T-helper 2 cell treated with Interferon-gamma antibody and Interleukin-4, amounts not matched to agents 100 ng/mL and 5 ng/mL, for 36 hours (primary cell): Measurements from ENCODE around the gene DIPK1B. TPM values are rescaled to one million over a fixed set of nuclear protein-coding genes. Genes with fewer than 3 reads are reported as not detected.
"Not testable (repeated sequence)": the region's sequence is repeated elsewhere in the genome, so short reads cannot be mapped to it uniquely, and the experiment has no call there.

Experiments
- intact Hi-C: fragments of 100-400 bp; cut with micrococcal nuclease; formaldehyde crosslinking; loops from one replicate; pipeline ENCODE4 v1.15.1; 2023
- total RNA-seq: library from RNA; stranded (reverse); gene quantifications from 2 replicates; pipeline ENCODE4 v1.2.3, GENCODE V29; 2022

The DIPK1B gene
- total RNA-seq, 1 donor from 2014 or later = 1.3 TPM

DNA sequence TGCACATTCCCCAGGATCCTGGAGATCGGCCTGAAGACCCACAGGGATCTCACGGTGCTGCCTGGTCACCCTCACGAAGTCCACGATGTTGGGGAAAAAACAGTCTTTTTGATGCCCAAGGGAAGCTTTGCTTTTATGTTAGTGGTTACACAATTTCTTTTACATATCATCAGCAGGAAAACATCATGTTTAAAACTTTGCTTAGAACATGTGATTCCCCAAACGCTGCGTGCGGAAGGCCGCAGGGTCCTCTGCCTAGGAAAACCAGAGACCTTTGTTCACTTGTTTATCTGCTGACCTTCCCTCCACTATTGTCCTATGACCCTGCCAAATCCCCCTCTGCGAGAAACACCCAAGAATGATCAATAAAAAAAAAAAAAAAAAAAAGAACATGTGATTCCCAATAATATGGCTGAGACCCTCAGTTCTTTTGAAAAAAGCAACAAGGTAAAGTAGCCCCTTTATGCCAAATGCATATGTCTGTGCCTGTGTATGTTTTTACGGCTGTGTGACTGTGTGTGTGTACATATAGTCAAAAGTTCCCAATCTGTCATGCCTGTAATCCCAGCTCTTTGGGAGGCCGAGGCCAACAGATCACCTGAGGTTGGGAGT is 13.6 kb upstream of the DIPK1B start:
- intact Hi-C loops = no loop called here

DNA sequence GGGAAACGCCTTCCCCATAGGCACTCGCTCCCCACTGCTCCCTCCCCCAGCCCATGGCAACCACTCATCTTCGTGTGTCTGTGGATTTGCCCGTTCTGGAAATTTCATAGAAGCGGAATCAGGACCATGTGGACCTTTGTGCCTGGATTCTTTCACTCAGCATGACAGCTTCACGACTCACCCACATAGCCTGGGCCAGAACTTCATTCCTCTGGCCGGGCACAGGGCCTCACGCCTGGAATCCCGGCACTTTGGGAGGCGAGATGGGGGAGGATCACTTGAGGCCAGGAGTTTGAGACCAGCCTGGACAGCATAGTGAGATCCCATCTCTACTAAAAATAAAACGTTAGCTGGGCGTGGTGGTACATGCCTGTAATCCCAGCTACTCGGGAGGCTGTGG is 12.1 kb upstream of the DIPK1B start:
- intact Hi-C loops = no loop called here

DNA sequence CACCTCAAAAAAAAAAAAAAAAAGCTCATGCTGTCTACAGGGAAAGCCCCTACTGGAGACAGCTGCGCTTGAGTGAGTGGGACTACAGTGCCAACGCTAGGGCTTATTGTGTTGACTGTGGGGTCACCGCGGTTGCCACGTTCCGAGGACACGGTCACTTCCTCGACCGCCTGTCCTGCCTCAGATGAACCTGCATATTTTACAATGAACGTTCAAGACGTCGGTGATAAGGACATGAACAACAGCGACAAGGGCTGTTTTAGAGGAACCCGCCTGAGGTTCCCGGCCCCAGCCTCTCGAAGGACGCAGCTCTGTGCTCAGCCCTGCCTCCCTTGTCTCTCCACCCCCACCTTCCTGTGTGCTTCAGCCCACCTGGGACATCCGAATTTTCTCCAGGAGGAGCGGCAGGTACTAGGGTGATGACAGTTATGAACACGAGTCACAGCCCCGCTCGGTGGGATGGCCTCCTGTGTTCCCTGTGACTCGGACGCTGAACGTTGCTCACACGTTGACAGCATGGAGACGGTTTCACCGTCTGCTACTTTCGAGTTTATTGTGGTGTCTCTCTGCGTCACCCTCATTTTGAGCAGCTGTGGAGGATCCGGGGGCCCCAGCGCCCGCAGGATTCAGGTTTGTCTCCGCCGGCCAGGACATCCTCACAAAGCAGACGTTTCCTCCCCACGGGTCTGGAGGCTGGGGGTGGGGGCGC is 11.3 kb upstream of the DIPK1B start:
- intact Hi-C loops = loop anchor here (1.0 kb wide), 1 partner anchor 14 kb away; the partner anchor contains the start of gene AGPAT2

- intact Hi-C loops = loop anchor here (1.0 kb wide), 1 partner anchor 14 kb away; the partner anchor contains the start of gene AGPAT2
Measured at GRCh38 chr9:136701668-136702053, 10.7 kb upstream of the DIPK1B start.

DNA sequence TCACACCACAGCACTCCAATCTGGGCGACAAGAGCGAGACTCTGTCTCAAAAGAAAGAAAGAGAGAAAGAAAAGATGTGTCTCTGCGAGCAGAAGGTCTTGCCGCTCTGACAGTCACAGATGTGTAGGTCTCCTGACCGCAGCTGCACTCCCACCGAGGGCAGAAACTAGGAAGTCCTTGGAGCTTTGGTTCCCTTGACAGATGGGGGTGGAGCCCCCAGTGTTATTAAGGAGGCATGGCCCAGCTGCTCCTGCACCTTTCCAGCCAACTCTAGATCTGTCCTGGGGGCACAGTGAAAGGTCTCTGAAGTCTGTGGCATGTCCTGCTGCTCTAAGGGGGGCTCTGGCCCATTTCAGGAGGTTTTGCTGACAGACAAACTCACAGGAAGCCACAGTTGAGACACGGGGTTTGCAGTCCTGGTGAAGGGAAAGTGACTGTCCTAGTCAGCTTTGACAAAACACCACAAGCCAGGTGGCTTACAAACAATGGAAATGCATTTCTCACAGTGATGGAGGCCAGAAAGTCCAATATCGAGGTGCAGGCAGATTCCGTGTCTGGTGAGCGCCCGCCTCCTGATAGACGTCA is 9.0 kb upstream of the DIPK1B start:
- intact Hi-C loops = no loop called here

GRCh38 chr9:136704741-136705140 is 7.6 kb upstream of the DIPK1B start:
- intact Hi-C loops = not testable (repeated sequence)

- intact Hi-C loops = no loop called here
Measured at GRCh38 chr9:136705564-136705963, 6.8 kb upstream of the DIPK1B start.

- intact Hi-C loops = no loop called here
Measured at GRCh38 chr9:136707011-136707410, 5.4 kb upstream of the DIPK1B start.

DNA sequence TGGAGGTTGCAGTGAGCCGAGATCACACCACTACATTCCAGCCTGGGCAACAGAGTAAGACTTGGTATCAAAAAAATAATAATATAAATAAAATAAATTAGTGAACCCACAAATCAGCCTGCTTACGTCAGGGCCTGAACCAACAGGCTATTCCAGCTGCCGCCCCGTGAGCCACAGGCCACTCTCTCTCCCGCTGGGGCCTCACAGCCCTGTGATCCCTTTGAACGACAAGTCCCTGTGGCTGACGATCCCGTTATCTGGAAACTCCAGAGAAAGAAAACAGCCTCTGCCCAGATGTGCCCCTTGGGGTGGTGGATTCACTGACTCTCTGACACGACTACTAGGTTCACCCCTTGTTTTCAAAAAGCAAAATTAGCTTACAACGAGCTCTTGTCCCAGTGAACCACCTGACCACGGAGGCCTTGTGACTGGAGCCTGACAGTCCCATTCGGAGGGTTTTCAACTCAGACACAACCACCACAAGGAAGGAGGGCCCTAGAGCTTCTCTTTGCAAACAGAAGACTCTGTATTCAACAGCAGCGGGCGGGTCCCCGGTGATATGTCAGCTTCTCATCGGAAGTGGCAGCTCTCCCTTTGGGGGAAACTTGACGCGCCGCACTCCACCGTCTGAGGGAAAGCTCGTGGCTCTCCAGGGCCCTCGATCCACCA is 4.4 kb upstream of the DIPK1B start:
- intact Hi-C loops = no loop called here

GRCh38 chr9:136709454-136710109 is 2.8 kb upstream of the DIPK1B start:
- intact Hi-C loops = no loop called here

GRCh38 chr9:136710543-136710942 is 1.8 kb upstream of the DIPK1B start:
- intact Hi-C loops = no loop called here

- intact Hi-C loops = not testable (repeated sequence)
Measured at GRCh38 chr9:136711219-136711648, 1.1 kb upstream of the DIPK1B start.

GRCh38 chr9:136712690-136713544 is 545 bp downstream of the DIPK1B start:
- intact Hi-C loops = no loop called here

- intact Hi-C loops = no loop called here
Measured at GRCh38 chr9:136713550-136713949, 1.2 kb downstream of the DIPK1B start.

- intact Hi-C loops = no loop called here
Measured at GRCh38 chr9:136714096-136714892, 1.9 kb downstream of the DIPK1B start.

GRCh38 chr9:136714893-136715274 is 2.5 kb downstream of the DIPK1B start:
- intact Hi-C loops = no loop called here

DNA sequence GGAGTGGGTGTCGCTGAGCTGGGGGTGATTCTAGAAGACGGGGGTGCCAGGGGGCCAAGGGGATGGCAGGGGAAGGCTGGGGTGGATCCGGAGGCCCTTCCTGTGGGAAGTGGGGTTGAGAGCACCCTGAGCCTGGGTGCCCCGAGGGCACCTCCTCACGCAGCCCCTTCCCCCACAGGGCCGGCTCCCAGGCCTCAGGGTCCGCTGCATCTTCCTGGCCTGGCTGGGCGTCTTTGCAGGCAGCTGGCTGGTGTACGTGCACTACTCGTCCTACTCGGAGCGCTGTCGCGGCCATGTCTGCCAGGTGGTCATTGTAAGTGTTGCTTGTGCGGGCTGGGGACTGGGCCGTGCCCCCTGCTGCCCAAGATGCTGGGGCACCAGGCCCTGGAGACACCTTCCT is 5.0 kb downstream of the DIPK1B start:
- intact Hi-C loops = no loop called here

DNA sequence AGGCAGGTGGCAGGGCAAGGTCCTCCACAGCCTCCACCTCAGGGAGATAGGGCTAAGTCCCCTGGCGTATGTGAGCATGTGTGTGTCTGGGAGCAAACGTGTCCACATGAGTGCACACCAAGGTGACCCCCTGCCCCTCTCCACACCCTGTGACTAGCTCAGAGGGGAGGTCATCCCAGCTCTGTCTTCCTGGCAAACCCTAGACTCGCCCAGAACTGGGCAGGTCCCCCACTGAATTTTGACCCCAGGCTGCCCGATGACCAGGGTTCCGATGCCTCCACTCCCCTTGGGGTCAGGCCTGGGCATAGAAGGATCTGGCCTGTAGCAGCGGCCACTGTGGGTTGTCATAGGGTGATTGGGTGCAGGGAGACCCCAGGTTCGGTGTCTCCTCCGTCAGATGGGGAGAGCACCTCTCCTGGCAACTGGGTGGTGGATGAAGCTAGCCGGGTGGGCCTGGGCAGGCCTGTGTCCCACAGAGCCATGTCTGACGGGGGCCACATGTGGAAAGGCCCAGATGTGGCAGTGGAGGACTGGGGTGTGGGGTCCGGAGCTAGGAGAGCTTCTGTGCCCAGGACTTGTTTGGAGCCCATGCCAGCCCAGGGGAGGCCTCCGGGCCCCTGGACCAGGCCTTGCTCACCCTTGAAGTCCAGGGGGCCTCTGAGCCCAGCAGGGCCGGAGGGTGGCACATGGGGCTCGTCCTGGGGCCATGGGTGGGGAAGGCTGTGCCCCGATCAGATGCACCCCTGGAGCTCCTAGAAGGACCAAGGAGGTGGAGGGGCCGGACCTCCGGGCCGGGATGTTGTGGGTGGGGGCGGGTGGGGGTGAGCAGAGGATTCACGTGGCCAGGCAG is 6.2 kb downstream of the DIPK1B start:
- intact Hi-C loops = no loop called here
